Breast epithelium (tissue), 3 donors: Measurements from ENCODE around the gene PANK2.

Experiments used
- CTCF ChIP-seq, 3 donors: fragments of 450-650 bp; IDR thresholded peaks; one replicate each; pipeline ENCODE4 v1.5.1; 2016 to 2017; ENCODE audit warnings: antibody characterized with exemption in 3 of 3, mild to moderate bottlenecking in 3 of 3, moderate library complexity in 3 of 3
- POLR2AphosphoS5 ChIP-seq, 3 donors: sonication (generic); formaldehyde crosslinking; IDR thresholded peaks; one replicate each; pipeline ENCODE4 v1.6.1; 2017; ENCODE audit warnings: antibody characterized with exemption in 3 of 3

- TF ChIP-seq POLR2AphosphoS5 (IDR thresholded peaks at IDR 0.05) (no peak), CTCF (IDR thresholded peaks at IDR 0.05) (no peak)
These were observed 80.8 kb downstream of the PANK2 start for GRCh38 chr20:3970016-3970415.
